Measurements from ENCODE around the gene ARHGAP15.

GRCh38 chr2:143486976-143487375 is 357.8 kb downstream of the ARHGAP15 start:
- TF ChIP-seq FOXM1 (IDR thresholded peaks at IDR 0.05; ENCODE audit: borderline replicate concordance) (no peak), PKNOX1 (IDR thresholded peaks at IDR 0.05) (no peak), BHLHE40 (IDR thresholded peaks at IDR 0.05; ENCODE audit: borderline replicate concordance) (no peak), FOXK2 (IDR thresholded peaks at IDR 0.05) (no peak), ZNF384 (IDR thresholded peaks at IDR 0.05) (no peak), CTBP1 (IDR thresholded peaks at IDR 0.05; ENCODE audit: borderline replicate concordance) (no peak), LEF1 (IDR thresholded peaks at IDR 0.05; ENCODE audit: borderline replicate concordance) (no peak), TARDBP (IDR thresholded peaks at IDR 0.05) (no peak), L3MBTL2 (conservative IDR thresholded peaks at IDR 0.05) (no peak), SUZ12 (IDR thresholded peaks at IDR 0.05) (no peak), FOXA1 (IDR thresholded peaks at IDR 0.05) (no peak), ARNT (IDR thresholded peaks at IDR 0.05) (no peak)

Measured in HEK293T (cell line).